GM23338 (cell line): Measurements from ENCODE around the gene HLX. TPM values are rescaled to one million over a fixed set of nuclear protein-coding genes. Genes with fewer than 3 reads are reported as not detected.

Experiments used
- ATAC-seq: fragments of 200-7000 bp; cut with Tn5 transposase; 3 replicates; pipeline ENCODE4 v1.9.1; 2020
- DNase-seq: peaks from one replicate; pipeline ENCODE4 v3.0.0-alpha.2; 2015; ENCODE audit warnings: low spot score
- H2AFZ ChIP-seq: fragments of 200-600 bp; sonication (generic); 2 replicates; pipeline ENCODE4 v1.8.0; 2016; ENCODE audit warnings: antibody characterized with exemption, mild to moderate bottlenecking, moderate library complexity
- H3F3A ChIP-seq: fragments of 200-600 bp; sonication (generic); replicated peaks from 2 replicates; pipeline ENCODE4 v1.8.0; 2017; ENCODE audit warnings: antibody characterized with exemption, mixed run types, low read depth
- H3K27ac ChIP-seq: fragments of 200-600 bp; sonication (generic); 2 replicates; pipeline ENCODE4 v1.6.1; 2016; ENCODE audit warnings: low read depth
- H3K27me3 ChIP-seq: fragments of 200-600 bp; sonication (generic); 2 replicates; pipeline ENCODE4 v1.8.0; 2016; ENCODE audit warnings: mild to moderate bottlenecking, mixed run types, moderate library complexity; ENCODE audit not compliant: insufficient read depth
- H3K36me3 ChIP-seq: fragments of 200-600 bp; sonication (generic); 2 replicates; pipeline ENCODE4 v1.8.0; 2016; ENCODE audit warnings: mild to moderate bottlenecking; ENCODE audit not compliant: insufficient read depth
- H3K4me1 ChIP-seq: fragments of 200-600 bp; sonication (generic); 2 replicates; pipeline ENCODE4 v1.8.0; 2016; ENCODE audit warnings: mild to moderate bottlenecking, moderate library complexity; ENCODE audit not compliant: insufficient read depth
- H3K4me2 ChIP-seq: fragments of 200-600 bp; sonication (generic); 2 replicates; pipeline ENCODE4 v1.7.1; 2017; ENCODE audit warnings: mixed run types
- H3K4me3 ChIP-seq: fragments of 200-600 bp; sonication (generic); 2 replicates; pipeline ENCODE4 v1.6.1; 2016; ENCODE audit warnings: mixed run types
- H3K79me2 ChIP-seq: fragments of 200-600 bp; sonication (generic); replicated peaks from 2 replicates; pipeline ENCODE4 v1.8.0; 2017; ENCODE audit warnings: mild to moderate bottlenecking; ENCODE audit not compliant: insufficient read depth
- H3K9me2 ChIP-seq: fragments of 200-600 bp; sonication (generic); 2 replicates; pipeline ENCODE4 v1.8.0; 2017; ENCODE audit not compliant: insufficient read depth
- H4K20me1 ChIP-seq: fragments of 200-600 bp; sonication (generic); replicated peaks from 2 replicates; pipeline ENCODE4 v1.8.0; 2017; ENCODE audit warnings: mild to moderate bottlenecking; ENCODE audit not compliant: insufficient read depth
- H3K27ac Mint-ChIP-seq: 2 replicates; pipeline ENCODE4 v1.8.0; 2020; ENCODE audit warnings: inconsistent platforms, mild to moderate bottlenecking, moderate library complexity, mixed read lengths
- H3K27me3 Mint-ChIP-seq: 3 replicates; pipeline ENCODE4 v1.8.0; 2022; ENCODE audit warnings: low read depth, mild to moderate bottlenecking, moderate library complexity, mixed read lengths, inconsistent platforms; ENCODE audit not compliant: insufficient read depth, poor library complexity
- H3K36me3 Mint-ChIP-seq: 3 replicates; pipeline ENCODE4 v1.8.0; 2021; ENCODE audit warnings: low read depth, mild to moderate bottlenecking, inconsistent platforms, moderate library complexity, mixed read lengths
- H3K4me1 Mint-ChIP-seq: 3 replicates; pipeline ENCODE4 v1.8.0; 2020; ENCODE audit warnings: mild to moderate bottlenecking, inconsistent platforms, mixed read lengths
- H3K4me3 Mint-ChIP-seq: 3 replicates; pipeline ENCODE4 v1.8.0; 2021; ENCODE audit warnings: moderate library complexity, mild to moderate bottlenecking, inconsistent platforms, mixed read lengths
- H3K9me3 Mint-ChIP-seq: 3 replicates; pipeline ENCODE4 v1.8.0; 2020; ENCODE audit warnings: moderate library complexity, mild to moderate bottlenecking, inconsistent platforms, mixed read lengths
- CREB1 ChIP-seq: fragments of 250-450 bp; sonication (Bioruptor Pico); IDR thresholded peaks from 2 replicates; pipeline ENCODE4 v1.5.0; 2020; ENCODE audit warnings: low read depth, mild to moderate bottlenecking, moderate library complexity
- ETS1 ChIP-seq: IDR thresholded peaks from 2 replicates; pipeline ENCODE4 v1.6.1; 2016; ENCODE audit warnings: antibody characterized with exemption
- EZH2 ChIP-seq: fragments of 200-600 bp; sonication (generic); IDR thresholded peaks from one replicate; pipeline ENCODE4 v1.8.0; 2017; ENCODE audit warnings: antibody characterized with exemption, mild to moderate bottlenecking, low read depth; ENCODE audit not compliant: unreplicated experiment
- EZH2phosphoT487 ChIP-seq: fragments of 200-600 bp; sonication (generic); IDR thresholded peaks from one replicate; pipeline ENCODE4 v1.8.1; 2018; ENCODE audit warnings: antibody characterized with exemption; ENCODE audit not compliant: unreplicated experiment
- POLR2AphosphoS5 ChIP-seq: IDR thresholded peaks from 2 replicates; pipeline ENCODE4 v1.6.1; 2016; ENCODE audit warnings: antibody characterized with exemption, low read depth
- STAT1 ChIP-seq: IDR thresholded peaks from one replicate; pipeline ENCODE4 v1.6.1; 2016; ENCODE audit warnings: antibody characterized with exemption; ENCODE audit not compliant: unreplicated experiment
- ZNF114 ChIP-seq: fragments of 250-450 bp; sonication (Bioruptor Pico); IDR thresholded peaks from 2 replicates; pipeline ENCODE4 v1.5.0; 2020; ENCODE audit warnings: mild to moderate bottlenecking, moderate library complexity
- ZNF462 ChIP-seq: fragments of 250-450 bp; sonication (Bioruptor Pico); IDR thresholded peaks from 2 replicates; pipeline ENCODE4 v1.5.0; 2020; ENCODE audit warnings: mild to moderate bottlenecking, moderate library complexity
- polyA plus RNA-seq: library from polyadenylated mRNA; unstranded; fragments of >200 nt; fragmentation: Nextera tagmentation; extraction: Ambion mirVana; gene quantifications from 2 replicates; pipeline ENCODE4 v1.2.1, GENCODE V29; 2016
- total RNA-seq: library from RNA; depleted of rRNA; stranded (reverse); fragments of >200 nt; shearing (Covaris generic); gene quantifications from 2 replicates; pipeline ENCODE4 v1.2.3, GENCODE V29; 2014

The HLX gene
- total and polyA plus RNA-seq, 2 experiments from 2014 or later, result 0.07 TPM; not detected in 1

GRCh38 chr1:220833436-220833835, 45.8 kb upstream of the HLX start (continued):
- TF ChIP-seq ETS1, result no peak

GRCh38 chr1:220834155-220834870, 44.9 kb upstream of the HLX start:
- no peaks in the 10 kb centered on the region; the same call in 1 of the 2 replicates for H3K36me3 ChIP-seq
- no peak overlapping the region for H3K27ac Mint-ChIP-seq

More at GRCh38 chr1:220834155-220834870, 44.9 kb upstream of the HLX start:
- no peaks in the 10 kb centered on the region for H3K79me2 ChIP-seq
- no peak overlapping the region for H2AFZ ChIP-seq
- no peak overlapping the region for H3K4me3 Mint-ChIP-seq
- DNase-seq (no peak), ATAC-seq (no peak)
- H3K27me3 ChIP-seq, result no peaks in the 10 kb centered on the region
- H3K4me1 ChIP-seq, result no peaks in the 10 kb centered on the region
- H4K20me1 ChIP-seq, result no peaks in the 10 kb centered on the region
- TF ChIP-seq ZNF462, result no peak
- no peak for TF ChIP-seq ZNF114 (CRISPR knock-in tag)
- TF ChIP-seq EZH2phosphoT487, result no peak
- TF ChIP-seq POLR2AphosphoS5, result no peak
- TF ChIP-seq CREB1 (CRISPR knock-in tag), result no peak
- TF ChIP-seq STAT1, result no peak
- no peak for TF ChIP-seq EZH2
- no peaks in the 10 kb centered on the region for H3K9me2 ChIP-seq
- H3K27me3 Mint-ChIP-seq, result peaks cover 2% of the 10 kb centered on the region
- H3K4me3 ChIP-seq, result no peak overlapping the region
- no peak overlapping the region for H3K4me2 ChIP-seq
- no peaks in the 10 kb centered on the region for H3K9me3 Mint-ChIP-seq
- H3K36me3 Mint-ChIP-seq, result 0 out of 3 replicates have a peak, but pooled peaks cover 3% of the 10 kb centered on the region
- no peaks in the 10 kb centered on the region for H3F3A ChIP-seq
- H3K27ac ChIP-seq, result no peak overlapping the region
- no peaks in the 10 kb centered on the region for H3K4me1 Mint-ChIP-seq
